LNCAP (cell line): ENCODE data around the gene LUZP1.

Source experiments
- TF ChIP-seq, protein P1 (sequence below): fragments of 450-650 bp; IDR thresholded peaks from 2 replicates; pipeline ENCODE4 v1.5.1; 2017; ENCODE audit warnings: mild to moderate bottlenecking

LUZP1 gene

DNA sequence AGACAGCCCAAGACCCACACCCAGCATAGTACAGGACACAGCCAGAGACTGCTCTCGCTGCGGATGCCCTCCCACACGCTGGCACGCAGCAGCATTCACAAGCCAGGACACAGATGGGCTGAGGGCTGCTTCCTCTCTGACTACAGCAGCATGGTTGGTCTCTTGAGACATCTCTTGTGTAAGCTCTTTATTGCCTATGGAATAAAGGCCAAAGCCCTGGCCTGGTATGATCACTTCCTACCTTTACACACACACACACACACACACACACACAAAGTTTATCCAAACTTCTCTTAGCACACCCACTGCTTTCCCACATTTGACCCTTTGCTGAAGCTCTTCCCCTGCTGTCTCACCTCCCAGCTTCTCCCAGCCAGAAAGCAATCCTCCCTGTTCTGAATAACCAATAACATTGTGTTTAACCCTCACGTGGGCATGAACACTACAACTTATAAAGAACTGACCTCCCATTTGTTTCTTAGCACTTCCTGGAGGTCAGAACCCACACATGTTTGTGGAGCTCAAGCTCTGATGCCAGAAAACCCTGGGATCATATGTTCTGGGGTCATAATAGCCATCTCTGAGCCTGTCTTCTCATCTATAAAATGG is 1.2 kb upstream of the LUZP1 start:
- TF ChIP-seq, protein P1, sequence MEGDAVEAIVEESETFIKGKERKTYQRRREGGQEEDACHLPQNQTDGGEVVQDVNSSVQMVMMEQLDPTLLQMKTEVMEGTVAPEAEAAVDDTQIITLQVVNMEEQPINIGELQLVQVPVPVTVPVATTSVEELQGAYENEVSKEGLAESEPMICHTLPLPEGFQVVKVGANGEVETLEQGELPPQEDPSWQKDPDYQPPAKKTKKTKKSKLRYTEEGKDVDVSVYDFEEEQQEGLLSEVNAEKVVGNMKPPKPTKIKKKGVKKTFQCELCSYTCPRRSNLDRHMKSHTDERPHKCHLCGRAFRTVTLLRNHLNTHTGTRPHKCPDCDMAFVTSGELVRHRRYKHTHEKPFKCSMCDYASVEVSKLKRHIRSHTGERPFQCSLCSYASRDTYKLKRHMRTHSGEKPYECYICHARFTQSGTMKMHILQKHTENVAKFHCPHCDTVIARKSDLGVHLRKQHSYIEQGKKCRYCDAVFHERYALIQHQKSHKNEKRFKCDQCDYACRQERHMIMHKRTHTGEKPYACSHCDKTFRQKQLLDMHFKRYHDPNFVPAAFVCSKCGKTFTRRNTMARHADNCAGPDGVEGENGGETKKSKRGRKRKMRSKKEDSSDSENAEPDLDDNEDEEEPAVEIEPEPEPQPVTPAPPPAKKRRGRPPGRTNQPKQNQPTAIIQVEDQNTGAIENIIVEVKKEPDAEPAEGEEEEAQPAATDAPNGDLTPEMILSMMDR = no peak

DNA sequence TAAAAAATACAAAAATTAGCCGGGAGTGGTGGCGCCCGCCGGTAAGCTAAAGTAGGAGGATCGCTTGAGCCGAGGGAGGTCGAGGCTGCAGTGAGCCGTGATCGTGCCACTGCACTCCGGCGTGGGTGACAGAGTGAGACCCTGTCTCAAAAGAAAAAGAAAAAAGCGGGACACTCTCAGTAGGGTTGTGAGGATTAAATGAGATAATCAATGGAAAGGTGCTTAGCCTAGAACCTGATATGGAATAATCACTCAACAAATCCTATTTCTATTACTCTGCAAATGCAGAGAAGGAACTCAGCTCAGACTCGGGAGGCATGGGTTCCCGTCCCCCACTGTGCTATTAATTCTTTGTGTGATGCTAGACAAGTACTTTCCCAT is 529 bp upstream of the LUZP1 start:
- TF ChIP-seq, protein P1 = no peak

DNA sequence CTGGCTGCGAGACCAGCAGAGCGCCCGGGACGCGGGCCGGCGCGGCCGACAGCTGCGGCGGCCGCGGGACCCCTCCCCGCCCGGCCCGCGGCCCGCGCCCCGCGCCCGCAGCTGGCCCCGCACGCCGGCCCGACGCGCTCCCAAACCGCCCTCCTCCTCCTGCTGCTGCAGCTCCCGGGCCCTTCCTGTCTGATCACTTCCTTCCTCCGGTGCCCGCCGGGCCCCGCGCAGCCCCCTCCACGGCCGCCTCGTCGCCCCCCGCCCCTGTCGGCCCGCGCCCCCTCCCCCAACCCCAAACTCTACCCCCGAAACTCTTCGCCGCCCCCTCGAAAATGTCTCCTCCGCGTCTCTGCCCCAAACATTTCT is 594 bp downstream of the LUZP1 start:
- TF ChIP-seq, protein P1 = no peak

DNA sequence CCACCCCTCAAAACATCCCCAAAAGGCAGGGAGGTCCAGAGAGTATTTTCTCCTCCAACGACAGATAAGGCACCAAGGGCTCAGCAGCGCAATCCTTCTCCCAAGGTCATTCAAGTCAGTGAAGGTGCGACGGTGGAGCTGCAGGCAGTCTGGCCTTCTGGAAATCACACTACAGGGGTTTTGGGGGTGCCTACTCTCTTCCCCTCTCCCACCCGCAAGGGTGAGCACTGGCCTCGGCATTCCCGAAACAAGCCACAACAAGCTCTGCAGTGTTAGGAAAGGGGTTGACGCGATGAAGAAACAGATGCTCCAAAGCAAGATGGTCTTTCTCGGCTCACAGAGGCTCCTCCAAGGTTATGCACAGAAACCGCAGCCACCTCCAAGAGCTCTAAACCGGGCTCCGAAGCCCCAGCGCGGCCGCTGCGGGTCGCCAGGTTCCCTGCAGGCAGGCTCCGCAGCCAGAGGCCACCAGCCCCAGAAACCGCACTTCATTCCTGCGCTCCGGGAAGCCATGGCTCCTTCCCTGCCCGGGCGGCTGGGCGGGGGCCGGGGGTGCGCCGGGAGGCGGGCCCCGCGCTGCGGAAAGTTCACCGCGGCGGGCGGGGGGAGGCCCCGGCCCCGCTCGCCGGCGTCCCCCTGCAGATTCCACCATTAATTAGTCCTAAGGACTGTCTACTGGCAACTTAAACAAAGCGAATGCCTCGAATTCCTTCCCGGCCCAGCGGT is 1.1 kb downstream of the LUZP1 start:
- TF ChIP-seq, protein P1 = no peak

DNA sequence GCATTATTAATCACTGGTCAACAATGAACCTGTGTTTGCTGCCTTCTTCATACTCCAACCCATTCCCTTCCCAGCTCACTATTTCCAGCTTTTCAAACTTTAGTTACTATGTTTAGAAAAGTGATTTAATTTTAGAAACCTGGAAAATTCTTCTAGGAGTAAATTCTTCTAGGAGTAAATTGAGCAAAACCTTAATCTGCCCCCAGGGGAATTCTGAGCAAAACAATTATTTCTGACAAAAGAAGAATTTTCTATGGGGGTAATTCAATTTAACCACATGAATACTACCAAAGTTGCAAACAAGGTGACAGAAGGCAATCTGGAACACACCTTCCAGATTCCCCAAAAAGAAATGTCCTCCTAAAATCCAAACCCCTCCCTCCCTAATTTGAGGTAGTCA is 1.8 kb downstream of the LUZP1 start:
- TF ChIP-seq, protein P1 = no peak

DNA sequence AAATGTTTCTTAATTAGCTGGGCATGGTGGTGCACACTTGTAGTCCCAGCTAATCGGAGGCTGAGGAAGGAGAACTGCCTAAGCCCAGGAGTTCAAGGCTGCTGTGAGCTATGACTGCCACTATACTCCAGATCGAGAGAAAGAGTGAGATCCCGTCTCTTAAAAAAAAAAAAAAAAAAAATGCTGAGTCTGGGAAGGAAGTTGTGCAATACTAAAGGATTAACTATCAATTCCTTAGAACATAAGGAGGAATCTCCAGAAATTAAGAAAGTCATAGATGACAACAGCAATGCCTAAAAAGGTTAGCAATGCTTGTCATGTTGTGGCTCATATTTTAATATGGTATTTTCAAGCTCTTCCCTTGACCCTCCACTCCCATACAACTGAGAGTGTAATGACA is 5.3 kb downstream of the LUZP1 start:
- TF ChIP-seq, protein P1 = no peak

DNA sequence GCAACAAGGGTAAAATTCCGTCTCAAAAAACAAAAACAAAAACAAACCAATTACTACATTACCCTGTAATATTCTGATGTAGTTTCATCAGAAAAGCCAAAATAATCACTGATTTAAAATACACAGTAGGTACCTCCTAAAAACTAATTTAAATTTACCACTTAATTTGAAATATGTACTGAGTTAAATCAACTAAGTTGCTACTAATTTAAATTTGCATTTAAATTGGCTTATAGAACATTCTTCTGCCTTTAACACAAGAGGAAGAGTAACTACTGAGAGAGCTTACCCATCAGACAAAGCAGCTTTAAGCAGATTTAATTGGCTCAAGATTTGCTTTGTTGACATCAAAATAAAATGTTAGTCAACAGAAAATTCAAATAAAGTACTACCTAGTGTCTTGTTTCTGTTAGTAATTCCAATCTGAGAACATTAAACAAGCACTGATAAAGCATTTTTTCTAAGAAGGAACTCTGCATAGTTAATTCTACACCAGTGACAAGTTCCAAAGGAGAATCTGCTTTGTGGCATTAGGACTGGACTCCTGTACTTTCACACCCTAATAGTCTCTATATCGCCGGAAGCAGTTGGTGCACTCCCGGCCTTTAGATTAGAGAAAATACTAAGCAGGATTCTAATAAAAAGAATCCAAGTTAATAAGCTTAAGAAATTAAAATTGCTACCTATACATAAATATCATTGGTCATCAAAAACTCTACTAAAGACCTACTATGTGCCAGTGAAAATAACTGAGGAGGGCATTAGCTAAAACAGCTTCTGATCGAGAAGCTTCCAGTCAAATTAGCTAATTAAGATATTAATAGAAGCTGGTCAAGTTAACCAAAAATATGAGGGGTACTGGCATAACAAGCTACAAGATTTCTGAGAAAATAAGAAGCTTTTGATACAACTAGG is 8.4 kb downstream of the LUZP1 start:
- TF ChIP-seq, protein P1 = no peak
